ENCODE results near the gene MFAP2. TPM values are rescaled to one million over a fixed set of nuclear protein-coding genes. Genes with fewer than 3 reads are reported as not detected.
"Not testable (repeated sequence)": the region's sequence is repeated elsewhere in the genome, so short reads cannot be mapped to it uniquely, and the experiment has no call there.

Gene MFAP2
- total RNA-seq, 2 donors from 2014 or later = not detected

GRCh38 chr1:16936580-16936979 is 43.8 kb downstream of the MFAP2 start:
- not testable (repeated sequence) for H3K27ac Mint-ChIP-seq; H3K27me3 Mint-ChIP-seq; ATAC-seq; H3K36me3 Mint-ChIP-seq; H3K4me1 Mint-ChIP-seq (ENCODE audit: low read depth in 2 of 2); H3K4me3 Mint-ChIP-seq; H3K9me3 Mint-ChIP-seq; DNase-seq (ENCODE audit: low spot score)

GRCh38 chr1:16933945-16934344 is 46.5 kb downstream of the MFAP2 start:
- H3K4me1 Mint-ChIP-seq (ENCODE audit: low read depth in 2 of 2); H3K4me3 Mint-ChIP-seq; ATAC-seq; H3K9me3 Mint-ChIP-seq; H3K27ac Mint-ChIP-seq; H3K36me3 Mint-ChIP-seq; H3K27me3 Mint-ChIP-seq; DNase-seq (ENCODE audit: low spot score): not testable (repeated sequence)

GRCh38 chr1:16931206-16931934 is 49.0 kb downstream of the MFAP2 start:
- not testable (repeated sequence) for H3K4me3 Mint-ChIP-seq; H3K36me3 Mint-ChIP-seq; H3K4me1 Mint-ChIP-seq (ENCODE audit: low read depth in 2 of 2); H3K27ac Mint-ChIP-seq; ATAC-seq; H3K27me3 Mint-ChIP-seq; DNase-seq (ENCODE audit: low spot score); H3K9me3 Mint-ChIP-seq

- DNase-seq (ENCODE audit: low spot score); H3K27ac Mint-ChIP-seq; H3K4me3 Mint-ChIP-seq; ATAC-seq; H3K9me3 Mint-ChIP-seq; H3K27me3 Mint-ChIP-seq; H3K36me3 Mint-ChIP-seq: not testable (repeated sequence)
- H3K4me1 Mint-ChIP-seq (ENCODE audit: low read depth in 2 of 2) = peaks cover 0 to 14% of the 10 kb centered on the region in 2 donors
Measured at GRCh38 chr1:16929146-16930041, 51.0 kb downstream of the MFAP2 start.

GRCh38 chr1:16927711-16928485 is 52.5 kb downstream of the MFAP2 start:
- no peak for DNase-seq (ENCODE audit: low spot score)
- ATAC-seq = peak; percentile 1 to 3
- no peaks in the 10 kb centered on the region for H3K27me3 Mint-ChIP-seq
- peaks cover under 1 to 20% of the 10 kb centered on the region in 2 donors for H3K4me1 Mint-ChIP-seq (ENCODE audit: low read depth in 2 of 2)
- no peak overlapping the region for H3K27ac Mint-ChIP-seq
- no peak overlapping the region for H3K4me3 Mint-ChIP-seq
- H3K36me3 Mint-ChIP-seq = no peaks in the 10 kb centered on the region
- H3K9me3 Mint-ChIP-seq = no peaks in the 10 kb centered on the region

GRCh38 chr1:16927256-16927655 is 53.2 kb downstream of the MFAP2 start:
- H3K4me1 Mint-ChIP-seq (ENCODE audit: low read depth in 2 of 2) = peaks cover 7 to 24% of the 10 kb centered on the region in 2 donors
- H3K27ac Mint-ChIP-seq = no peak overlapping the region
- H3K36me3 Mint-ChIP-seq = no peaks in the 10 kb centered on the region
- no peak overlapping the region for H3K4me3 Mint-ChIP-seq
- peak in 1 of 2 donors; percentile 4 for ATAC-seq
- DNase-seq (ENCODE audit: low spot score) = no peak
- H3K27me3 Mint-ChIP-seq = no peaks in the 10 kb centered on the region
- H3K9me3 Mint-ChIP-seq = no peaks in the 10 kb centered on the region

- DNase-seq (ENCODE audit: low spot score) = no peak
- Mint-ChIP-seq H3K27me3 (no peaks in the 10 kb centered on the region), H3K36me3 (no peaks in the 10 kb centered on the region), H3K4me3 (no peak overlapping the region), H3K27ac (no peak overlapping the region), H3K4me1 (ENCODE audit: low read depth in 2 of 2) (peaks cover 14 to 30% of the 10 kb centered on the region in 2 donors), H3K9me3 (no peaks in the 10 kb centered on the region)
- ATAC-seq = no peak
Measured at GRCh38 chr1:16926491-16927073, 53.8 kb downstream of the MFAP2 start.

GRCh38 chr1:16925635-16926490 is 54.6 kb downstream of the MFAP2 start:
- Mint-ChIP-seq H3K27ac (no peak overlapping the region), H3K27me3 (no peaks in the 10 kb centered on the region), H3K9me3 (no peaks in the 10 kb centered on the region), H3K36me3 (no peaks in the 10 kb centered on the region), H3K4me1 (ENCODE audit: low read depth in 2 of 2) (peaks cover 18 to 35% of the 10 kb centered on the region in 2 donors), H3K4me3 (no peak overlapping the region)
- DNase-seq (ENCODE audit: low spot score) (no peak), ATAC-seq (no peak)

GRCh38 chr1:16924919-16925477 is 55.4 kb downstream of the MFAP2 start:
- Mint-ChIP-seq H3K9me3 (no peaks in the 10 kb centered on the region), H3K4me3 (no peak overlapping the region), H3K4me1 (ENCODE audit: low read depth in 2 of 2) (peaks cover 18 to 35% of the 10 kb centered on the region in 2 donors), H3K27ac (no peak overlapping the region), H3K27me3 (no peaks in the 10 kb centered on the region), H3K36me3 (no peaks in the 10 kb centered on the region)
- DNase-seq (ENCODE audit: low spot score) = no peak
- ATAC-seq = no peak

Other genes starting within 250 kb of the MFAP2 start
- 1,000 to 10,000 TPM; 1,591 to 3,879 TPM for gene RNU1-4, start 240.1 kb downstream of the MFAP2 start, total RNA-seq
- 1,000 to 10,000 TPM; 1,591 to 3,879 TPM for gene RNU1-2, start 84.6 kb downstream of the MFAP2 start, total RNA-seq
- 10 to 100 TPM; 21.0 to 29.3 TPM for gene CROCC, start 58.7 kb downstream of the MFAP2 start, total RNA-seq
- 10 to 100 TPM; 68.0 to 88.3 TPM for gene ATP13A2, start 31.3 kb upstream of the MFAP2 start, total RNA-seq
- gene SDHB, start 73.4 kb upstream of the MFAP2 start, total RNA-seq = 100 to 1,000 TPM in 1 of 2 donors, 10 to 100 TPM in 1; 92.1 to 106 TPM
- not detected for gene PADI2, start 138.8 kb upstream of the MFAP2 start, total RNA-seq
- gene PADI1, start 224.5 kb upstream of the MFAP2 start, total RNA-seq = not detected

All from natural killer cell treated with Interleukin-12 subunit alpha and Interleukin-12 subunit beta and Interleukin-15 and Interleukin-18, amount 100 ng/mL, for 72 hours (primary cell).